Naive thymus-derived CD4-positive, alpha-beta T cell (primary cell): ENCODE results near the gene LCE5A. TPM values are rescaled to one million over a fixed set of nuclear protein-coding genes. Genes with fewer than 3 reads are reported as not detected.
"Not testable (repeated sequence)": the region's sequence is repeated elsewhere in the genome, so short reads cannot be mapped to it uniquely, and the experiment has no call there.

Experiments
- ATAC-seq: fragments of 150-1000 bp; cut with Tn5 transposase; 2 replicates; pipeline ENCODE4 v1.10.0; 2021; ENCODE audit warnings: mild to moderate bottlenecking, moderate library complexity
- CTCF ChIA-PET: fragments of 350-600 bp; sonication (Branson Sonifier 250); formaldehyde crosslinking; loops from one replicate; lab custom pipeline; 2021; ENCODE audit warnings: antibody characterized with exemption; lab: Charles Lee
- POLR2A ChIA-PET: fragments of 350-600 bp; sonication (Branson Sonifier 250); formaldehyde crosslinking; loops from one replicate; lab custom pipeline; 2021; ENCODE audit warnings: antibody characterized with exemption, inconsistent platforms; lab: Charles Lee
- DNase-seq, 9 donors: peaks; one replicate each; pipeline versions ENCODE4 v3.0.0 to v3.0.0-alpha.2; 2020 to 2022; ENCODE audit warnings: mixed read lengths in 1 of 9
- H3K27ac ChIP-seq: one replicate; pipeline ENCODE4 v1.7.0; 2013; ENCODE audit warnings: mild to moderate bottlenecking, low read depth, low read length, moderate library complexity
- H3K27me3 ChIP-seq, 2 donors: one replicate each; pipeline ENCODE4 v1.7.0; 2013; ENCODE audit warnings: low read length in 2 of 2, mild to moderate bottlenecking in 2 of 2, moderate library complexity in 2 of 2; ENCODE audit not compliant: control insufficient read depth in 2 of 2, insufficient read depth in 2 of 2
- H3K36me3 ChIP-seq, 3 experiments: 1 replicate in 2 of 3; 2 replicates in 1 of 3; pipeline ENCODE4 v1.7.0; 2013; ENCODE audit warnings: low read length in 3 of 3, mild to moderate bottlenecking in 3 of 3, moderate library complexity in 1 of 3; ENCODE audit not compliant: insufficient read depth in 3 of 3, control insufficient read depth in 2 of 3
- H3K4me1 ChIP-seq, 2 donors: one replicate each; pipeline ENCODE4 v1.7.0; 2013; ENCODE audit warnings: low read length in 2 of 2, mild to moderate bottlenecking in 2 of 2, moderate library complexity in 1 of 2; ENCODE audit not compliant: control insufficient read depth in 2 of 2, insufficient read depth in 2 of 2
- H3K4me3 ChIP-seq: 2 replicates; pipeline ENCODE4 v1.7.0; 2013; ENCODE audit warnings: mild to moderate bottlenecking, low read length
- H3K9me3 ChIP-seq, 3 experiments: 1 replicate in 2 of 3; 2 replicates in 1 of 3; pipeline ENCODE4 v1.7.0; 2013; ENCODE audit warnings: low read length in 3 of 3; ENCODE audit not compliant: control insufficient read depth in 2 of 3
- H3K27ac Mint-ChIP-seq, 9 donors: one replicate each; pipeline ENCODE4 v1.8.0; 2020 to 2022; ENCODE audit warnings: mixed read lengths in 9 of 9, mild to moderate bottlenecking in 8 of 9, moderate library complexity in 5 of 9, inconsistent platforms in 2 of 9
- H3K27me3 Mint-ChIP-seq, 5 donors: one replicate each; pipeline ENCODE4 v1.8.0; 2021 to 2022; ENCODE audit warnings: mixed read lengths in 5 of 5, mild to moderate bottlenecking in 1 of 5
- H3K36me3 Mint-ChIP-seq, 5 donors: one replicate each; pipeline ENCODE4 v1.8.0; 2020 to 2022; ENCODE audit warnings: mixed read lengths in 5 of 5, mild to moderate bottlenecking in 3 of 5, inconsistent platforms in 1 of 5
- H3K4me1 Mint-ChIP-seq, 7 donors: one replicate each; pipeline ENCODE4 v1.8.0; 2020 to 2022; ENCODE audit warnings: mixed read lengths in 7 of 7, mild to moderate bottlenecking in 3 of 7, inconsistent platforms in 1 of 7
- H3K4me3 Mint-ChIP-seq, 10 donors: one replicate each; pipeline ENCODE4 v1.8.0; 2020 to 2022; ENCODE audit warnings: mild to moderate bottlenecking in 10 of 10, mixed read lengths in 10 of 10, moderate library complexity in 6 of 10, inconsistent platforms in 2 of 10
- H3K9me3 Mint-ChIP-seq, 11 donors: one replicate each; pipeline ENCODE4 v1.8.0; 2020 to 2022; ENCODE audit warnings: mixed read lengths in 11 of 11, mild to moderate bottlenecking in 4 of 11, inconsistent platforms in 1 of 11, moderate library complexity in 1 of 11
- intact Hi-C, 2 donors: fragments of 100-400 bp; cut with micrococcal nuclease; formaldehyde crosslinking; loops; one replicate each; pipeline ENCODE4 v1.15.1; 2023
- polyA plus RNA-seq, 2 donors: library from polyadenylated mRNA; unstranded; fragments of 300-500 nt; fragmentation: Illumina TruSeq; gene quantifications; one replicate each; pipeline ENCODE4 v1.2.3, GENCODE V29; 2021
- total RNA-seq, 6 experiments: library from RNA in 5 of 6; stranded (reverse) in 5 of 6; gene quantifications; 1 replicate in 5 of 6; 2 replicates in 1 of 6; pipeline ENCODE4 v1.2.3 and lab custom pipeline; 2021 to 2026

The LCE5A gene
- total and polyA plus RNA-seq, 7 experiments from 2014 or later = not detected

DNA sequence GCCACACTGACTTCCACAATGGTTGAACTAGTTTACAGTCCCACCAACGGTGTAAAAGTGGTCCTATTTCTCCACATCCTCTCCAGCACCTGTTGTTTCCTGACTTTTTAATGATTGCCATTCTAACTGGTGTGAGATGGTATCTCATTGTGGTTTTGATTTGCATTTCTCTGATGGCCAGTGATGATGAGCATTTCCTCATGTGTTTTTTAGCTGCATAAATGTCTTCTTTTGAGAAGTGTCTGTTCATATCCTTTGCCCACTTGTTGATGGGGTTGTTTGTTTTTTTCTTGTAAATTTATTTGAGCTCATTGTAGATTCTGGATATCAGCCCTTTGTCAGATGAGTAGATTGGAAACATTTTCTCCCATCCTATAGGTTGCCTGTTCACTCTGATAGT, 37.8 kb downstream of the LCE5A start:
- H3K27me3 Mint-ChIP-seq = peaks cover 3 to 26% (median 19%) of the 10 kb centered on the region in 5 donors
- POLR2A ChIA-PET, CTCF ChIA-PET: not testable (repeated sequence)

More for the DNA sequence above, 37.8 kb downstream of the LCE5A start:
- H3K4me3 ChIP-seq, H3K27me3 ChIP-seq, H3K4me1 ChIP-seq, H3K4me1 Mint-ChIP-seq, H3K27ac ChIP-seq, H3K27ac Mint-ChIP-seq, H3K36me3 ChIP-seq, ATAC-seq, H3K4me3 Mint-ChIP-seq, DNase-seq, H3K36me3 Mint-ChIP-seq, H3K9me3 ChIP-seq, intact Hi-C loops: not testable (repeated sequence)
- H3K9me3 Mint-ChIP-seq = peaks cover 0 to 13% (median 3%) of the 10 kb centered on the region in 11 donors

Other genes with a start within 250 kb of the LCE5A start
- not detected for gene FLG, start 185.6 kb upstream of the LCE5A start, total RNA-seq
- gene FLG, start 185.6 kb upstream of the LCE5A start, polyA plus RNA-seq = not detected
- not detected for gene FLG2, start 150.8 kb upstream of the LCE5A start, total RNA-seq
- gene FLG2, start 150.8 kb upstream of the LCE5A start, polyA plus RNA-seq = not detected
- gene CRNN, start 96.5 kb upstream of the LCE5A start, total RNA-seq = not detected
- not detected for gene CRNN, start 96.5 kb upstream of the LCE5A start, polyA plus RNA-seq
- gene CRCT1, start 3.7 kb downstream of the LCE5A start, total RNA-seq = not detected
- not detected for gene CRCT1, start 3.7 kb downstream of the LCE5A start, polyA plus RNA-seq
- gene LCE3E, start 56.0 kb downstream of the LCE5A start, total RNA-seq = not detected
- gene LCE3E, start 56.0 kb downstream of the LCE5A start, polyA plus RNA-seq = not detected
- not detected for gene LCE3D, start 69.7 kb downstream of the LCE5A start, total RNA-seq
- not detected for gene LCE3D, start 69.7 kb downstream of the LCE5A start, polyA plus RNA-seq
- not detected for gene LCE3C, start 89.4 kb downstream of the LCE5A start, total RNA-seq
- not detected for gene LCE3C, start 89.4 kb downstream of the LCE5A start, polyA plus RNA-seq
- gene LCE3B, start 103.0 kb downstream of the LCE5A start, total RNA-seq = not detected
- not detected for gene LCE3B, start 103.0 kb downstream of the LCE5A start, polyA plus RNA-seq
- not detected for gene LCE3A, start 112.3 kb downstream of the LCE5A start, total RNA-seq
- not detected for gene LCE3A, start 112.3 kb downstream of the LCE5A start, polyA plus RNA-seq
- gene LCE2D, start 152.6 kb downstream of the LCE5A start, total RNA-seq = not detected
- not detected for gene LCE2D, start 152.6 kb downstream of the LCE5A start, polyA plus RNA-seq
- not detected for gene LCE2C, start 164.5 kb downstream of the LCE5A start, total RNA-seq
- gene LCE2C, start 164.5 kb downstream of the LCE5A start, polyA plus RNA-seq = not detected
- gene LCE2B, start 175.3 kb downstream of the LCE5A start, total RNA-seq = not detected
- not detected for gene LCE2B, start 175.3 kb downstream of the LCE5A start, polyA plus RNA-seq
- gene LCE2A, start 187.5 kb downstream of the LCE5A start, total RNA-seq = not detected
- not detected for gene LCE2A, start 187.5 kb downstream of the LCE5A start, polyA plus RNA-seq
- not detected for gene LCE4A, start 197.4 kb downstream of the LCE5A start, total RNA-seq
- gene LCE4A, start 197.4 kb downstream of the LCE5A start, polyA plus RNA-seq = not detected
- gene KPRP, start 247.2 kb downstream of the LCE5A start, total RNA-seq = not detected
- not detected for gene KPRP, start 247.2 kb downstream of the LCE5A start, polyA plus RNA-seq